ENCODE measurements around the gene C2orf81. TPM values are rescaled to one million over a fixed set of nuclear protein-coding genes. Genes with fewer than 3 reads are reported as not detected.

The C2orf81 gene
- total RNA-seq, 6 experiments from 2014 or later: 0.53 to 2.3 (median 1.4) TPM

- Mint-ChIP-seq H3K9me3 (no peaks in the 10 kb centered on the region), H3K27ac (peak overlapping the region; percentile 14; the same call in 1 of the 2 replicates), H3K4me3 (no peak overlapping the region), H3K4me1 (ENCODE audit: low read depth) (peaks cover 45% of the 10 kb centered on the region), H3K36me3 (ENCODE audit: low read depth) (peaks cover 13% of the 10 kb centered on the region), H3K27me3 (ENCODE audit: insufficient read depth) (peaks cover 6% of the 10 kb centered on the region)
- TF ChIP-seq CTCF (IDR thresholded peaks at IDR 0.05): no peak
- no peak for DNase-seq
These were observed 45.6 kb downstream of the C2orf81 start for GRCh38 chr2:74375838-74376237.

- Mint-ChIP-seq H3K4me1 (ENCODE audit: low read depth) (peaks cover 34% of the 10 kb centered on the region), H3K4me3 (peak overlapping the region; percentile 35), H3K27ac (peak overlapping the region; percentile 57), H3K36me3 (ENCODE audit: low read depth) (peaks cover 24% of the 10 kb centered on the region), H3K27me3 (ENCODE audit: insufficient read depth) (peaks cover 3% of the 10 kb centered on the region; the same call in 1 of the 2 replicates), H3K9me3 (no peaks in the 10 kb centered on the region)
- TF ChIP-seq CTCF (IDR thresholded peaks at IDR 0.05): no peak
- DNase-seq: peak; percentile 67
These were observed 46.8 kb downstream of the C2orf81 start for GRCh38 chr2:74374509-74375205.

- Mint-ChIP-seq H3K9me3 (no peaks in the 10 kb centered on the region), H3K4me3 (peak overlapping the region; percentile 35; the same call in 1 of the 2 replicates), H3K27me3 (ENCODE audit: insufficient read depth) (peaks cover 3% of the 10 kb centered on the region; the same call in 1 of the 2 replicates), H3K36me3 (ENCODE audit: low read depth) (peaks cover 24% of the 10 kb centered on the region), H3K4me1 (ENCODE audit: low read depth) (peaks cover 27% of the 10 kb centered on the region), H3K27ac (peak overlapping the region; percentile 57; the same call in 1 of the 2 replicates)
- DNase-seq: no peak
- TF ChIP-seq CTCF (IDR thresholded peaks at IDR 0.05): no peak
These were observed 47.4 kb downstream of the C2orf81 start for GRCh38 chr2:74373985-74374384.

GRCh38 chr2:74373221-74373676 is 48.2 kb downstream of the C2orf81 start:
- Mint-ChIP-seq H3K27me3 (ENCODE audit: insufficient read depth) (peaks cover 3% of the 10 kb centered on the region; the same call in 1 of the 2 replicates), H3K9me3 (no peaks in the 10 kb centered on the region), H3K27ac (no peak overlapping the region), H3K36me3 (ENCODE audit: low read depth) (peaks cover 23% of the 10 kb centered on the region), H3K4me1 (ENCODE audit: low read depth) (peaks cover 20% of the 10 kb centered on the region), H3K4me3 (no peak overlapping the region)
- no peak for TF ChIP-seq CTCF (IDR thresholded peaks at IDR 0.05)
- no peak for DNase-seq

- Mint-ChIP-seq H3K4me3 (no peak overlapping the region), H3K27me3 (ENCODE audit: insufficient read depth) (peaks cover 1% of the 10 kb centered on the region; the same call in 1 of the 2 replicates), H3K27ac (no peak overlapping the region), H3K36me3 (ENCODE audit: low read depth) (peaks cover 26% of the 10 kb centered on the region), H3K4me1 (ENCODE audit: low read depth) (peaks cover 20% of the 10 kb centered on the region), H3K9me3 (no peaks in the 10 kb centered on the region)
- TF ChIP-seq CTCF (IDR thresholded peaks at IDR 0.05): no peak
- DNase-seq: no peak
These were observed 48.7 kb downstream of the C2orf81 start for GRCh38 chr2:74372674-74373073.
